ENCODE data around the gene SLAMF6.
"Not testable (repeated sequence)": the region's sequence is repeated elsewhere in the genome, so short reads cannot be mapped to it uniquely, and the experiment has no call there.

The SLAMF6 gene

DNA sequence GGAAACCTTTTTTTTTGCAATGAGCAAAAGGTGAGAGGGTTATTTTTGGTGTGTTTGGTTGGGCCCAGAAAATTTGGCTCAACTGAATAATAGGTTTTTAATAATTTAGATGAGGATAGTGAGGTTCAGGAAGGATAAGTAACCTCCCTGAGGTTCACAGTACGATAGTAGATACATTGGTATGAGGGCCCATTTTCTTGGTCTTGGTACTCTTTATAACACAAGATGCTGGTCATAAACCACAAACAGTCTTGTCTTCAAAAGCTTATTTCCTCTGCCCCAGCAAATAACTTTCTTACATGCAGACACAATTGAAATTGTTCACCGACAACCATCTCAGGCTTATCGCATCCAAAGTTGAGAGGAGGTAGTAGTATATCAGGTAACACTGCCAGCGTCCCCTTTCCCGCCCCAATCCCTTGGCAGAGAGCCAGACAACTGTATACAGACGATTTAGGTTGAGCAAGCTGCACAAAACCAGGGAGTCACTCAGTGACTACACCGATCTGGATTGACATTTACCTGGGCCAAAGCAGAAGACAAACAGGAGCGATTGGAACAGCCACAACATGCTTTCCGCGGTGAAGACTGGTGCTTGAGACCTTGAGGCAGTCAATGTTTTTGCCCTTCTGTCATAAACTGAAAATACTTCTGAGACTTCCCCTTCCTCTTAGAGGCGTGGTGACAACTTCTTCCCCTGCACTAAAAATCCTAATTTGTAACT lies at the start of gene SLAMF6:
Gene SLAMF6, minus strand, starts transcription at position 634 of the 724 bp plus-strand sequence. Its CDS starts 63 bp downstream, at position 571.
- no peak for DNase-seq (ENCODE audit: low spot score)

- no peak for DNase-seq (ENCODE audit: low spot score)
These were observed 47.8 kb upstream of the SLAMF6 start for GRCh38 chr1:160570840-160571239.

DNA sequence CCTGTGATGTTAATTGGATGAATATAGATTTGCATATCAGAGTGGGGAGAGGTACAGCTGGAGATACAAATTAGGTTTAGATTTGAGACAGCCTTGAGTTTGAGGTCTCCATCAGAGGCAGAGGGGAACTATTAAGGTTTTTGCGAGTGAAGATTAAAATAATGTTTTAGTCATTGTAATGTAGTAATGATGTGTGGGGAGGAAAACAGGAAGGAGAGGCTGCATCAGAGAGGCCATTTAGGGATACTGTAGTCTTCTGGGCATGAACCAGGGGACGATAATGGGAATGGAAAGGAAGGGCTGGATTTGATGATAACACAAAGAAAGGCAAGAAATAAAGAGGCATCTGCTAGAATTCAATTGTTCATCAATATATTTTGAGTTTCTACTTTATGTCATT lies 46.8 kb upstream of the SLAMF6 start:
- DNase-seq (ENCODE audit: low spot score), result no peak

DNA sequence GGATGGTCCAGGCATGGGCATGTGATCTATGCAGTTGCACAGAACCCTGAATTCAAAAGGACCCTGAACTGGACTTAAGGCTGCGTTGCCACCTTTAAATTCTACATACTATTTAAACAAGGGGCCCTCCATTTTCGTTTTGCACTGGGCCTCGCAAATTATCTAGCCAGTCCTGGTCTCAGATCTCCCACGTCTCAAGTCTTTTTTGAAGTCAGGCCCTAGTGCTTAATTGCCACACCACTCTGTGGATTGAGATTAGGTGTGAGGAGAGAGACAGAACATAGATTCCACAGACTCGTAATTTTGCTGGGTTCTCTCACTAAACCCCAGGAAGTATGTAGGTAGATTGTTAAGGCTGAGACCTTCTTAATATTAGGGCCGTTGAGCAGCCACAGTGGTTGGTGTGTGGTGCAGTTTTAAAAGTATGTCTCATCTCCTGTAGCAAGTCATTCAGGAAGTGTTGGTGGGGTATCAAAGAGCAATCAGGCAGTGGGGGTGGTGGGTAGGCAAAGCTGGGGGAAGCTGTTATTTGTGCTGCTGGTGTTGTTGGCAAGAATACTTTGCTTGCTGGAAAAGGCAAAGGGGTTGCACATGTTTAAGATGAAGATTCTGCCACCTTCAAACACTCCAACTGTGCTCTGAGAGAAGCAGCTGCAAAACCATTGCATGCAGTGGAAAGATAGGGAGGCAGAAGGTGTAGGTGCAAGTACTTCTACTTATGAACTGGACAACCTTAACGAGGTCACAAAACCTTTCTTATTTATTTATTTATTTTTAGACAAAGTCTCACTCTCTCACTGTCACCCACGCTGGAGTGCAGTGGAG lies 45.0 kb upstream of the SLAMF6 start:
- no peak for DNase-seq (ENCODE audit: low spot score)

- no peak for DNase-seq (ENCODE audit: low spot score)
These were observed 44.3 kb upstream of the SLAMF6 start for GRCh38 chr1:160567341-160567740.

- no peak for DNase-seq (ENCODE audit: low spot score)
These were observed 42.5 kb upstream of the SLAMF6 start for GRCh38 chr1:160565564-160565963.

DNA sequence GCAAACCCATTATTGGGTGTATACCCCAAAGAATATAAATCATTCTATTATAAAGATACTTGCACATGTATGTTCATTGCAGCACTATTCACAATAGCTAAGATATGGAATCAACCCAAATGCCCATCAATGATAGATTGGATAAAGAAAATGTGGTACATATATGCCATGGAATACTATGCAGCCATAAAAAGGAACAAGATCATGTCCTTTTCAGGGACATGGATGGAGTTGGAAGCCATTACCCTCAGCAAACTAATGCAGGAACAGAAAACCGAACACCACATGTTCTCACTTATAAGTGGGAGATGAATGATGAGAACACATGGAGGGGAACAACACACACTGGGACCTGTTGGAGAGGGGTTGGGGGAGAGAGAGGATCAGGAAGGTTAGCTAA lies 40.2 kb upstream of the SLAMF6 start:
- DNase-seq (ENCODE audit: low spot score), result not testable (repeated sequence)

- not testable (repeated sequence) for DNase-seq (ENCODE audit: low spot score)
These were observed 39.7 kb upstream of the SLAMF6 start for GRCh38 chr1:160562745-160563144.

DNA sequence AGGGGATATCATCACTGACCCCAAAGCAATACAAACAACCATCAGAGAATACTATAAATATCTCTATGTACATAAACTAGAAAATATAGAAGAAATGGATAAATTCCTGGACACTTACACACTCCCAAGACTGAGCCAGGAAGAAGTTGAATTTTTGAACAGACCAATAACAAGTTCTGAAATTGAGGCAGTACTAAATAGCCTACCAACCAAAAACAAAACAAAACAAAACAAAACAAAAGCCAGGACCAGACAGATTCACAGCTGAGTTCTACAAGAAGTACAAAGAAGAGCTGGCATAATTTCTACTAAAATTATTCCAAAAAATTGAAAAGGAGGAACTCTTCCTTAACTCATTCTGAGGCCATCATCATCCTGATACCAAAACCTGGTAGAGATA lies 37.8 kb upstream of the SLAMF6 start:
- DNase-seq (ENCODE audit: low spot score), result no peak

- DNase-seq (ENCODE audit: low spot score), result no peak
These were observed 37.1 kb upstream of the SLAMF6 start for GRCh38 chr1:160560045-160560705.

DNA sequence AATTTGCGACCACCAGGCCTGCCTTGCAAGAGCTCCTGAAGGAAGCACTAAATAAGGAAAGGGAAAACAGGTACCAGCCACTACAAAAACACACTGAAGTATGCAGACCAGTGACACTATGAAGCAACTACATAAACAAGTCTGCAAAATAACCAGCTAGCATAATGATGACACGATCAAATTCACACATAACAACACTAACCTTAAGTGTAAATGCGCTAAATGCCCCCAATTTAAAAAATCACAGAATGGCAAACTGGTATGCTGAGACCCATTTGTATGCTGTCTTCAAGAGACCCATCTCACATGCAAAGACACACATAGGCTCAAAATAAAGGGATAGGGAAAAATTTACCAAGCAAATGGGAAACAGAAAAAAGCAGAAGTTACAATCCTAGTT lies 36.4 kb upstream of the SLAMF6 start:
- not testable (repeated sequence) for DNase-seq (ENCODE audit: low spot score)

DNA sequence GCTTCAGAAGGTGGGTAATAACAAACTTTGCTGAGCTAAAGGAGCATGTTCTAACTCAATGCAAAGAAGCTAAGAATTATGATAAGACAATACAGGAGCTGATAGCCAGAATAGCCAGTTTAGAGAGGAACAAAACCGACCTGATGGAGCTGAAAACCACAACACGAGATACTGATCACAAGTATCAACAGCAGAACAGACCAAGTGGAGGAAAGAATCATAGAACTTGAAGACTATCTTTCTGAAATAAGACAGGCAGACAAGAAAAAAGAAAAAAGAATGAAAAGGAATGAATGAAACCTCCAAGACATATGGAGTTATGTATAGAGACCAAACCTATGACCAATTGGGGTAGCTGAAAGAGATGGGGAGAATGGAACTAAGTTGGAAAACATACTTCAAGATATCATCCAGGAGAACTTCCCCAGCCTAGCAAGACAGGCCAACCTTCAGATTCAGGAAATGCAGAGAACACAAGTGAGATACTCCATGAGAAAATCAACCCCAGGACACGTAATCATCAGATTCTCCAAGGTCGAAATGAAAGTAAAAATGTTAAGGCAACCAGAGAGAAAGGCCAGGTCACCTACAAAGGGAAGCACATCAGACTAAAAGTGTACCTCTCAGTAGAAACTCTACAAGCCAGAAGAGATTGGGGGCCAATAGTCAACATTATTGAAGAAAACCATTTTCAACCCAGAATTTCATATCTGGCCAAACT lies 35.8 kb upstream of the SLAMF6 start:
- no peak for DNase-seq (ENCODE audit: low spot score)

DNA sequence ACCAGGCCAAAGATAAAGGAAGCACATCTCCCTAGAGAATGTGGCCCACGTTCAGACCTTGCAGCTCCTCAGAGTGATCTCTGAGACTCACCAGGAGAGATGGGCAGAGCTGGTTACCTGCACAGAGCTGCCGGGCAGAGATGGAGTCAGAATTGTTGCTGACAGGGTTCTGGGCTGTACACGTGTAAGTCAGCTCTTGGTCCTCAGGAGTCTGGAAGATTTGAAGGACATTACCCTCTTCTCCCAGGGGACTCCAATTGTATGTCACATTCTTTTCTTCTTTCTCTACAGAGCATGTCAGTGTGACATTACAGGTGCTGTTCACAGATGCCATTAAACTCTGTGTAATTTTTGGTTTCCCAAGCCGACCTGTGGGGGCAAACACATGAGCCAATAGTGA lies 30.7 kb upstream of the SLAMF6 start:
- DNase-seq (ENCODE audit: low spot score), result no peak

GRCh38 chr1:160552425-160552824 lies 29.4 kb upstream of the SLAMF6 start:
- DNase-seq (ENCODE audit: low spot score), result no peak

DNA sequence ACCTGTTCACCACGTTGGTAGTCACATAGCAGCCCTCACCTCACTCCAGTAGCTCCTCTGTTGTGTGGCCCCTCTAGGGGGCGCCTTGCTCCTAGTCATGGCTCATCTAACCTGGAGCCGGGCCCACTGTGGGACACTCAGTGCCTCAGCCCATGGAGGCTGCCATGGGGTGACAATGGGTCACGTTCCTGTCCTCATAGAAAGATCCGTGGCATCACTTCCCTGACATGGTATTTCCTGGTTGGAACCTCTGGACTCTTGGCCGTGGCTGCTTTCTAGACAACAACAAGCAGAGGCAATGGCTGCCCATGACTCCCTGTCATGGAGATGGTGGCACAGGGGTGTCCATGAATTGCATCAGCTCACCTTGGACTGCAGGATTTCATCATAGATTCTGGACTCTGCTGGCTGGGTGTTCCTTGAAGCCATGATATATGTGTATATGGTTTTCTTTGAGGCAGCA lies 27.5 kb upstream of the SLAMF6 start:
- no peak for DNase-seq (ENCODE audit: low spot score)

DNA sequence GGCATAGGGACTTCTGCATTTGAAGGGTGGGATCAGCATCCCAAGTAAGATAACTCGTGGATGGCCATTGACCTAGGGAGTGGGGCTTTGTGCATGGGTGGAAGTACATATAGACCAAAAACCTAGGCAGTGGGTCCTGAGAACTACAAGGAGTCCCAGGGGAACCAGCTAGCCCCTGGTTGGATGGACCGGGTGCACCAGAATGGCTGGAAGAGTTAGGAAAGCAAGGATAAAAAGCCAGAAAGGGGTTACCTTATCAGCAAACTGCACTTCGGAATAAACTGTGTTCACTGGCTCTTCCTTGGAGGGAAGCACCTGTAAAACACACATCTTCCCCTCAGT lies 26.6 kb upstream of the SLAMF6 start:
- DNase-seq (ENCODE audit: low spot score), result no peak

- DNase-seq (ENCODE audit: low spot score), result no peak
These were observed 26.1 kb upstream of the SLAMF6 start for GRCh38 chr1:160548960-160549664.

DNA sequence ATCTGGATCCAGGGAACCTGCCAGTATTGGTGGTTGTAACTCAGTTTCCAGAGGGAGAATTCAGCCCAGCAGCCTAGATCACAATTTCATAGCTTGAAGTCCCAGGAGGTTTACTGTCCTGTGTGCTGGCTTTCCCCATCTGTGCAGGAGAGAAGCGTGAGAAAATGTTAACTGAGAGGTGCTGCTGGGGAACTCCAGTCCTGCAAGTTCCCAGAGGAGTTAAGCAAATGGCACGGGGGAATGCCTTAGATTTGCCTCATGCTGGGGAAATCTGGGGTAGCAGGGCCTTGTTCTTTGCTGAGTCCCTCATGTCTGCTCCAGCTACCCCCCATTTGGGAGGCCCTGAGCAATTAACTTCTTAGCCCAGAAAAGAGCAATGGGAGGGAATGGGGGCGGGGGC lies 25.1 kb upstream of the SLAMF6 start:
- no peak for DNase-seq (ENCODE audit: low spot score)

DNA sequence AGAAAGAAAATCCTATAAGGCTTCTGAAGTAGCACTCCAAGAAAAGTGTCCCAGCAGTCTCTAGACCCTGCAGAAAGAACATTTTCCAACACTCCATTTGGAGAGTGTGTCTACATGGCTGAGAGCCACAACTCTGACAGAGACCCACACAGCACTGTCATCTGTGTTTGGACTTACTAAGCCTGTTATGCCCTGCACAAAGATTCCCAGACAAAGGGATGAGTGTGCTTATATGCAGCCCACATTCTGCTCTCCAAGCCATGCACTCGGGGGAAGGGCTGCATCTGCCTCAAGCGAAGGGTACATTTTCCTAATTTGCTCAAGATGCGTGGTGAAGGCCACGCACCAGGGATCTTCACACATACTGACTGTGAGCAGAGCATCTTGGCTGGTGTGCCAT lies 24.4 kb upstream of the SLAMF6 start:
- no peak for DNase-seq (ENCODE audit: low spot score)

- DNase-seq (ENCODE audit: low spot score), result no peak
These were observed 23.9 kb upstream of the SLAMF6 start for GRCh38 chr1:160546942-160547341.

DNA sequence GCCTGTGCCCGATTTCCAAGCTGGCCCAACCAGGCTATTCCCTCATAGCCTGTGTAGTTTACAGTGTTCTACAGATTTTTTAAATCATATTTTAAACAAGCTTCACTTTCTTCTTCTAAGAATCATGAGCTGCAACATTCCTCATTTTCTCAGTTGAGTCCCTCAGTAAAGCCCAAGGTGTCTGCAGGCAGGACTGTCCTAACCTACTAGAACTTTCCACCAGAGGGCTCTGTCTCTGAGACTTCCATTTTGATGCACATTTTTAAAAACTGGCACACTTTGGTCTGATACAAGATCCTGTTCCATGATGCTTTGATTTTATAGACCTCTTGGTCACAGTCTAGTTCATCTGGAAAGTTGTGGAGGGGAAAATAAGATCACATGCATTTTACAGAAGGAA lies 21.6 kb upstream of the SLAMF6 start:
- no peak for DNase-seq (ENCODE audit: low spot score)

Data from globus pallidus (tissue), 1 donor.